ENCODE data around the gene IL17B. TPM values are rescaled to one million over a fixed set of nuclear protein-coding genes. Genes with fewer than 3 reads are reported as not detected.

IL17B gene
- total RNA-seq, 1 donor from 2014 or later: not detected

GRCh38 chr5:149364719-149365118 is 14.4 kb downstream of the IL17B start:
- no peaks in the 10 kb centered on the region for H3K36me3 ChIP-seq (ENCODE audit: control insufficient read depth, insufficient read depth, low read length)
- no peak for TF ChIP-seq CTCF (IDR thresholded peaks at IDR 0.05; ENCODE audit: insufficient read depth, low read length, poor library complexity, severe bottlenecking)
- no peak overlapping the region for H3K4me3 ChIP-seq (ENCODE audit: low read depth, low read length)
- no peak for DNase-seq (ENCODE audit: low read depth)
- H3K27me3 ChIP-seq (ENCODE audit: control insufficient read depth, insufficient read depth, low read length): no peaks in the 10 kb centered on the region

GRCh38 chr5:149363936-149364335 is 15.2 kb downstream of the IL17B start:
- no peak for DNase-seq (ENCODE audit: low read depth)
- H3K27me3 ChIP-seq (ENCODE audit: control insufficient read depth, insufficient read depth, low read length): no peaks in the 10 kb centered on the region
- no peak for TF ChIP-seq CTCF (IDR thresholded peaks at IDR 0.05; ENCODE audit: insufficient read depth, low read length, poor library complexity, severe bottlenecking)
- H3K4me3 ChIP-seq (ENCODE audit: low read depth, low read length): no peak overlapping the region
- H3K36me3 ChIP-seq (ENCODE audit: control insufficient read depth, insufficient read depth, low read length): no peaks in the 10 kb centered on the region

- no peak for DNase-seq (ENCODE audit: low read depth)
- Histone ChIP-seq H3K27me3 (ENCODE audit: control insufficient read depth, insufficient read depth, low read length) (no peaks in the 10 kb centered on the region), H3K36me3 (ENCODE audit: control insufficient read depth, insufficient read depth, low read length) (no peaks in the 10 kb centered on the region), H3K4me3 (ENCODE audit: low read depth, low read length) (no peak overlapping the region)
- TF ChIP-seq CTCF (IDR thresholded peaks at IDR 0.05; ENCODE audit: insufficient read depth, low read length, poor library complexity, severe bottlenecking): no peak
Observed at GRCh38 chr5:149363358-149363757, 15.7 kb downstream of the IL17B start.

- Histone ChIP-seq H3K27me3 (ENCODE audit: control insufficient read depth, insufficient read depth, low read length) (no peaks in the 10 kb centered on the region), H3K36me3 (ENCODE audit: control insufficient read depth, insufficient read depth, low read length) (no peaks in the 10 kb centered on the region), H3K4me3 (ENCODE audit: low read depth, low read length) (no peak overlapping the region)
- TF ChIP-seq CTCF (IDR thresholded peaks at IDR 0.05; ENCODE audit: insufficient read depth, low read length, poor library complexity, severe bottlenecking): no peak
- DNase-seq (ENCODE audit: low read depth): no peak
Observed at GRCh38 chr5:149362541-149362940, 16.6 kb downstream of the IL17B start.

- Histone ChIP-seq H3K4me3 (ENCODE audit: low read depth, low read length) (no peak overlapping the region), H3K36me3 (ENCODE audit: control insufficient read depth, insufficient read depth, low read length) (no peaks in the 10 kb centered on the region), H3K27me3 (ENCODE audit: control insufficient read depth, insufficient read depth, low read length) (no peaks in the 10 kb centered on the region)
- DNase-seq (ENCODE audit: low read depth): no peak
- TF ChIP-seq CTCF (IDR thresholded peaks at IDR 0.05; ENCODE audit: insufficient read depth, low read length, poor library complexity, severe bottlenecking): no peak
Observed at GRCh38 chr5:149360272-149360671, 18.8 kb downstream of the IL17B start.

- no peak for TF ChIP-seq CTCF (IDR thresholded peaks at IDR 0.05; ENCODE audit: insufficient read depth, low read length, poor library complexity, severe bottlenecking)
- H3K27me3 ChIP-seq (ENCODE audit: control insufficient read depth, insufficient read depth, low read length): no peaks in the 10 kb centered on the region
- H3K4me3 ChIP-seq (ENCODE audit: low read depth, low read length): no peak overlapping the region
- H3K36me3 ChIP-seq (ENCODE audit: control insufficient read depth, insufficient read depth, low read length): no peaks in the 10 kb centered on the region
- DNase-seq (ENCODE audit: low read depth): no peak
Observed at GRCh38 chr5:149358868-149359495, 20.1 kb downstream of the IL17B start.

All from kidney epithelial cell (primary cell).